GM12873 (cell line): ENCODE measurements around the gene WSCD2.

Source experiments
- TF ChIP-seq, protein P1 (sequence below): IDR thresholded peaks from 2 replicates; pipeline ENCODE4 v1.5.1; 2012; ENCODE audit warnings: low read depth, mild to moderate bottlenecking, moderate library complexity, low read length, control low read depth; ENCODE audit not compliant: insufficient read depth; ENCODE audit errors: missing control alignments

The WSCD2 gene

DNA sequence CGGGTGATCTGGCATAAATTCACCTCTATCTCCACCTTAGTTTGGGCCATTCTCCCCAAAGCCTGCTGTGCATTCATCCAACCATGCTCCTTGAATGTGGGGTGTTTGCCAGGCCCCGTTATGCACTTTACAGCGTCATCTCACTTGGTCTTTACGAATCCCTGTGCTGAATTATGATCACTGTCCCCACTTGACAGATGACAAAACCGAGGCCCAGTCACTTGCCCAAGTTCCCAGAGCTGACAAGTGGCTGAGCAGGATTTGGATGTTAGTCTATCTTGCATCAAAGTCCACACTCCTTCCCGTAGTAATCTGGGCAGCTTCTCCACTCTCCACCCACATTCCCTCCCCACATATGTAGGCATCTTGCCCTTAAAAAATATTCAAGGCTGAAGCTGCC lies 44.8 kb downstream of the WSCD2 start:
- TF ChIP-seq, protein P1, sequence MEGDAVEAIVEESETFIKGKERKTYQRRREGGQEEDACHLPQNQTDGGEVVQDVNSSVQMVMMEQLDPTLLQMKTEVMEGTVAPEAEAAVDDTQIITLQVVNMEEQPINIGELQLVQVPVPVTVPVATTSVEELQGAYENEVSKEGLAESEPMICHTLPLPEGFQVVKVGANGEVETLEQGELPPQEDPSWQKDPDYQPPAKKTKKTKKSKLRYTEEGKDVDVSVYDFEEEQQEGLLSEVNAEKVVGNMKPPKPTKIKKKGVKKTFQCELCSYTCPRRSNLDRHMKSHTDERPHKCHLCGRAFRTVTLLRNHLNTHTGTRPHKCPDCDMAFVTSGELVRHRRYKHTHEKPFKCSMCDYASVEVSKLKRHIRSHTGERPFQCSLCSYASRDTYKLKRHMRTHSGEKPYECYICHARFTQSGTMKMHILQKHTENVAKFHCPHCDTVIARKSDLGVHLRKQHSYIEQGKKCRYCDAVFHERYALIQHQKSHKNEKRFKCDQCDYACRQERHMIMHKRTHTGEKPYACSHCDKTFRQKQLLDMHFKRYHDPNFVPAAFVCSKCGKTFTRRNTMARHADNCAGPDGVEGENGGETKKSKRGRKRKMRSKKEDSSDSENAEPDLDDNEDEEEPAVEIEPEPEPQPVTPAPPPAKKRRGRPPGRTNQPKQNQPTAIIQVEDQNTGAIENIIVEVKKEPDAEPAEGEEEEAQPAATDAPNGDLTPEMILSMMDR: no peak

DNA sequence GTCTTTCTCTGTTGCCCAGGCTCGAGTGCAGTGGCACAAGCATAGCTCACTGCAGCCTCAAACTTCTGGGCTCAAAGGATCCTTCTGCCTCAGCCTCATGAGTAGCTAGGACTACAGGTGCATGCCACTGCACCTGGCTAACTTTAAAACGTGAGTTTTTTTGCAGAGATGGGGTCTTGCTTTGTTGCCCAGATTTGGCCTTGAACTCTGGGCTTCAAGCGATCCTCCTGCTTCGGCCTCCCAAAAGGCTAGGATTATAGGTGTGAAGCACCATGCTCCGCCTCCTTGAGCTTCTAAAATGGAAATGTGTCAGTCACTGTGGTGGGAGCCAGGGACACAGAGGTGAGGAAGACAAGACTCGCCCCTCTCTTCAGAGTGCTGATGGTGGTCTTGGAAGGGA lies 45.6 kb downstream of the WSCD2 start:
- TF ChIP-seq, protein P1: no peak

DNA sequence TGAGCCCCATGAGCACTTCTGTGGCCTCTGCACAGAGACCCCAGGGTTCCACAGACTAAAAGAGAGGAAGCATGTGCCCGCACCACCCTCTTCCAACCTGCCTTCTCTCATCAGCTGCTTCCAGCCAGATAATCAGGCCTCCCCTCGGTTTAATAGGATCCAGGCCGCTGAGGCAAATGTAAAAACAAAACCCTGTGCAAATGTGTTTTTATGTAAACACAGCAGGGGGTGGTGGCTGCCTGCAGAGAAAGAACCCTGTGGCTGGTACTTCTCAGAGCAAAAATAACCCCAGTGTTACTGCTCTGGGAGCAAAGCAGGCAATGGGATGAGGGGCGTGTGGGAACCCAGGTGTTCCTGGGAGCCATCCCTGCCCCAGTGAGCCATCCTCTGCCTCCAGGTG lies 46.2 kb downstream of the WSCD2 start:
- TF ChIP-seq, protein P1: peak; percentile 8

DNA sequence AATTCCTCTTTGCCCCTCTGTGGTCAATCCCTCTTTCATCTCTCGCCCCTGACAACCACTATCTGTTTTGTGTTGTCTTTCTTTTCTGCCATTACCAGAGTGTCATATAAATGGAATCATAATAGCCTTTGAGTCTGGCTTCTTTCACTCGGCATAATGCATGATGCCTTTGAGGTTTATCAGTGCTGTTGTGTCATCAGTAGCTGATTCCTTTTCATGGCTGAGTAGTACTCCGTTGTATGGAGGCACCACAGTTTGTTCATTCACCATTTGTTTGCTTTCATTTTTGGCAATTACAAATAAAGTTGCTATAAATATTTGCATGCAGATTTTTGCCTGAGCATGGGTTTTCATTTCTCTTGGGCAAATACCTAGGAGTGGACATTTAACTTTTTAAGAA lies 47.2 kb downstream of the WSCD2 start:
- TF ChIP-seq, protein P1: no peak

DNA sequence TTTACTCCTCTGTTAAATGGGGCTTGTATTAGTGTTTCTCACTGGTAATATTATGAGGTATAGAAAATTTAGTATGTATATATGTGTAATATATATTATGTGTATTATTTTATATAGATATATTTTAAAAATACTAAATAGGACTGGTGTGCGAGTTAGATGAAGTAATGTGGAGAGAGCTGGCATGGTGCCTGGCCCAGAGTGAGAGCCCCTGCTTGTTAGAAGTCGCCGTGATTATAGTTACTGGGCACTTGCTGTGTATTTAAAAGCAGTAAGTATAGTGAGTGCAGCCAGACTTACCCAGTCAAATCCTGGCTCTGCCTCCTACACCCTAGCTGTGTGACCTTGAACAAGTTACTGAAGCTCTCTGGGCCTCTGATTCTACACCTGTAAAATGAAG lies 48.0 kb downstream of the WSCD2 start:
- TF ChIP-seq, protein P1: no peak

DNA sequence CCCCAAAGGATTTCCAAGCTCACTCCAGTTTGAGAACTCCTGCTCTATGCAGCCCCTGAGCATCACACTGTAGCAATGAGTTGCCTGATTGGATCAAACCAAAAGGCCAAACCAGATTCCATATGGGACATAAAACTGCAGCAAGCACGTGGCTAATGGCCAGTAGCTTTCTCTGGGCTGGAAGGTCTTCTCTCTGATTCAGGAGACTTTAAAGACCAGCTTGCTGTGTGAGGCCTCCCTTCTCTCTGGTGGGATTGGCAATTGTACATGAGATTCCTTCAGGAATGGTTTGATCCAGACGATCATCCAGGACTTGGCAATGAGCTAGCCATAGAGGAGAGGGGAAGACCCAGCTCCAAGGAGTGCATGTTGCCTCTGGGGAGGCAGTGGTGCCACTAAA lies 50.2 kb downstream of the WSCD2 start:
- TF ChIP-seq, protein P1: no peak

DNA sequence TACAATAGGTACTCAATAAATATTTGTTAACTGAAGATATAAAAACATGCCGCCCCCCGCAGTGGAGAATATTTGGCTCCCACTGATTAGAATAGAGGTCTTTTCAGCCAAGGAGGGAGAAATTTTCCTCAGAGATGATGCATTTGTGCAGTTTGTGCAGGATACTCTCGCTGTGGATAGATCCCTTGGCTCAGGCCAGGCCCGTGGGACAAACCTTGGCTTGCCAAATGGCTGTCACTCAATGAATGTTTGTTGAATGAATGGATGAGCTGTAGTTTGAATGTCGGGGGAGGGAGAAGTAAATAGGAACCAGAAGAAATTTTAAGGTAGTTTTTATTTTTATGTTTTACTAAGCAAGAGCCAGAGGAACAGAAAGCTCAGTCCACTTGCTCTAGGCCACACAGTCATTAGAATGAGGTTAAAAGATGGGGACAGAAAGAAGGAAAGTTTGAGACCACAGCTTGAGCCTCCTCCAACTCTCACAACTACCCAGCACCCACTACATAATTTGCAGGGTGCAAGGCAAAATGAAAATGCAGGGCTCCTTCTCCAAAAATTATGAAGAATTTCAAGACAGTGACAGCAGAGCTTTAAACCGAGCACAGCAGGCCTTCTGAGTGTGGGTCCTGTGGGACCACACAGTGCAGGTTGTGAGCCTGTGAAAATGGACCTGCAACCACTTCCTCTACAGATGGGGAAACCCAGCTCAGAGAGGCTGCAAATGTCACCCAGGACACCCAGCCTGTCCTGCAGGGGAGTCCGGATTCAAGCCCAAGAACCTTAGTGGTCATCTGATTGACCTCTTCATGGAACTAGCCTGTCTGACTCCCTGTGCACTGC lies 51.4 kb downstream of the WSCD2 start:
- TF ChIP-seq, protein P1: no peak
